GM21576 (cell line): ENCODE measurements around the gene OR10A7.
"Not testable (repeated sequence)": the region's sequence is repeated elsewhere in the genome, so short reads cannot be mapped to it uniquely, and the experiment has no call there.

Source experiments
- ATAC-seq: cut with Tn5 transposase; IDR thresholded peaks from one replicate; pipeline ENCODE4 v1.9.1; 2021; ENCODE audit warnings: mild to moderate bottlenecking, moderate library complexity; ENCODE audit not compliant: unreplicated experiment

Gene OR10A7

GRCh38 chr12:55220725-55221124 lies at the start of gene OR10A7:
TSS of gene OR10A7 (plus strand) at chr12:55221025. CDS start at chr12:55221025, 0 bp downstream.
- ATAC-seq = no peak

GRCh38 chr12:55171445-55171844 lies 49.4 kb upstream of the OR10A7 start:
- no peak for ATAC-seq

- ATAC-seq = not testable (repeated sequence)
Observed at GRCh38 chr12:55171846-55172245, 49.0 kb upstream of the OR10A7 start.

GRCh38 chr12:55172686-55173085 lies 48.1 kb upstream of the OR10A7 start:
- no peak for ATAC-seq

GRCh38 chr12:55173456-55173855 lies 47.4 kb upstream of the OR10A7 start:
- ATAC-seq = no peak

- no peak for ATAC-seq
Observed at GRCh38 chr12:55188573-55188972, 32.3 kb upstream of the OR10A7 start.

- ATAC-seq = peak; percentile 89
Observed at GRCh38 chr12:55188974-55189556, 31.8 kb upstream of the OR10A7 start.

GRCh38 chr12:55194382-55194781 lies 26.4 kb upstream of the OR10A7 start:
- ATAC-seq = no peak

GRCh38 chr12:55226523-55226922 lies 5.7 kb downstream of the OR10A7 start:
- ATAC-seq = no peak

GRCh38 chr12:55227643-55228042 lies 6.8 kb downstream of the OR10A7 start:
- no peak for ATAC-seq

- ATAC-seq = no peak
Observed at GRCh38 chr12:55244309-55244708, 23.5 kb downstream of the OR10A7 start, which contains the start of gene OR6C74. TSS of gene OR6C74 (plus strand) at chr12:55244609. CDS start at chr12:55247288, 2,679 bp downstream.

GRCh38 chr12:55246159-55246558 lies 25.3 kb downstream of the OR10A7 start:
- ATAC-seq = no peak

- no peak for ATAC-seq
Observed at GRCh38 chr12:55250944-55251343, 30.1 kb downstream of the OR10A7 start.

- ATAC-seq = no peak
Observed at GRCh38 chr12:55253281-55253680, 32.5 kb downstream of the OR10A7 start.

GRCh38 chr12:55256831-55257230 lies 36.0 kb downstream of the OR10A7 start:
- no peak for ATAC-seq

- ATAC-seq = no peak
Observed at GRCh38 chr12:55258303-55258702, 37.5 kb downstream of the OR10A7 start.
